GM12874 (cell line): Measurements from ENCODE around the gene CORO2A.

Source experiments
- TF ChIP-seq, protein P1 (sequence below): IDR thresholded peaks from 2 replicates; pipeline ENCODE4 v1.5.1; 2011; ENCODE audit warnings: low read depth, mild to moderate bottlenecking, control low read depth, low read length, moderate library complexity; ENCODE audit not compliant: insufficient read depth

CORO2A gene

GRCh38 chr9:98227883-98228282 is 35.4 kb upstream of the CORO2A start:
- TF ChIP-seq, protein P1, sequence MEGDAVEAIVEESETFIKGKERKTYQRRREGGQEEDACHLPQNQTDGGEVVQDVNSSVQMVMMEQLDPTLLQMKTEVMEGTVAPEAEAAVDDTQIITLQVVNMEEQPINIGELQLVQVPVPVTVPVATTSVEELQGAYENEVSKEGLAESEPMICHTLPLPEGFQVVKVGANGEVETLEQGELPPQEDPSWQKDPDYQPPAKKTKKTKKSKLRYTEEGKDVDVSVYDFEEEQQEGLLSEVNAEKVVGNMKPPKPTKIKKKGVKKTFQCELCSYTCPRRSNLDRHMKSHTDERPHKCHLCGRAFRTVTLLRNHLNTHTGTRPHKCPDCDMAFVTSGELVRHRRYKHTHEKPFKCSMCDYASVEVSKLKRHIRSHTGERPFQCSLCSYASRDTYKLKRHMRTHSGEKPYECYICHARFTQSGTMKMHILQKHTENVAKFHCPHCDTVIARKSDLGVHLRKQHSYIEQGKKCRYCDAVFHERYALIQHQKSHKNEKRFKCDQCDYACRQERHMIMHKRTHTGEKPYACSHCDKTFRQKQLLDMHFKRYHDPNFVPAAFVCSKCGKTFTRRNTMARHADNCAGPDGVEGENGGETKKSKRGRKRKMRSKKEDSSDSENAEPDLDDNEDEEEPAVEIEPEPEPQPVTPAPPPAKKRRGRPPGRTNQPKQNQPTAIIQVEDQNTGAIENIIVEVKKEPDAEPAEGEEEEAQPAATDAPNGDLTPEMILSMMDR: no peak

GRCh38 chr9:98226957-98227356 is 34.5 kb upstream of the CORO2A start:
- TF ChIP-seq, protein P1: no peak

- TF ChIP-seq, protein P1: no peak
These were observed 34.1 kb upstream of the CORO2A start for GRCh38 chr9:98226516-98226915.

- TF ChIP-seq, protein P1: no peak
These were observed 32.6 kb upstream of the CORO2A start for GRCh38 chr9:98225015-98225442.

DNA sequence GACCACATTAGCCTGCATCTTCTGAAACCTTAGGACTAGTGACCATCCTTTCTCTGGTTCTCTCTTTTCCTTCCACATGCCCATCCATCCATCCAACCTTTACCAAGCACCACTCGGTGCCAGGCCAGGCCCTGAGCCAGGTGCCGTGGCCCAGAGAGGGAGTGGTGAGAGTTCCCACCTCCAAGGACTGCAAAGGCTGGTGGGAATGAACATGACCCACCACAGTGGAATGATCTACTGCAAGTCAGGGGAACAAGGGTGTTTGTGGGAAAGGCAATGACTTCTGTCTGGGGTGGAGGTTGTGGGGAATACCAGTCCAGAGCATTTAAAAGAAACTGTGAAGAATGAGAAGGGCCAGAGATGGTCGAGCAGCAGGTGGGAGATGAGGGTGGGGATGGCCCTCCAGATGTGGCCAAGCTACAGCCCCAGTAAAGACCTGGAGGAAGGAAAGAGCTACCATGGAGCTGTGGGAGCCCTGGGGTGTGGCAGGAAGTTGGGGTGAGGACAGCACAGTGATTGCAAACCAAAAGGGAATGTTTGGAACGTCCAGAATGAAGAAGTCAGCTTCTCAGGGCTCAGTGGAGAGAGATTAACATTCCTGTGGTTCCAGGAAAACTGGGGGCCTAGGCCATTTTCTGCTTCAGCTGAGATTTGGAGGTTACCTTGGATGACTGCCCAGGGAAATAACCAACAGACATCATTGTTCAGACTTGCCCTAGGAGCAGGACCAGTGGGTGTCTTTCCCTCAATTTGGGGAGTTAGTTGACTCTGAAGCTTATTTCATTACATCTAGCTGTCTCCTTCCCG is 30.7 kb upstream of the CORO2A start:
- TF ChIP-seq, protein P1: no peak

DNA sequence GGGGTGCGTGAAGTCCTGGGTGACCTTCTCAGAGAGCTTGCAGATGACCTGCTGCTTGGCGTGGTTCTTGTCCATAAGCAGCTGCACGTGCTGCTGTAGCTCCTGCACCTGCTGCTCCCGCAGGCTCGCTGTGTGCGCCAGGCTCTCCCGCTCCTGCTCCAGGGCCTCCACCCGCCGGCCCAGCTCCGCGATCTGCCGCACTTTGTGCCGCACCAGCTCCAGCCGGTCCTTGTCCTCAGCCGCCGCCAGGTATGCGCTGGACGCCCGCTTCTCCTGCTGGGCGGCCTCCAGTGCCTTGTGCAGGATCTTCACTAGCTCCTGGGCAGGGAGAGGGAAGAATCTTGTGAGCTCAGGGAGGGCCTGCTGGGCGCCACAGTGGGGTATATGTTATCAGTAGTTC is 28.5 kb upstream of the CORO2A start:
- TF ChIP-seq, protein P1: no peak

DNA sequence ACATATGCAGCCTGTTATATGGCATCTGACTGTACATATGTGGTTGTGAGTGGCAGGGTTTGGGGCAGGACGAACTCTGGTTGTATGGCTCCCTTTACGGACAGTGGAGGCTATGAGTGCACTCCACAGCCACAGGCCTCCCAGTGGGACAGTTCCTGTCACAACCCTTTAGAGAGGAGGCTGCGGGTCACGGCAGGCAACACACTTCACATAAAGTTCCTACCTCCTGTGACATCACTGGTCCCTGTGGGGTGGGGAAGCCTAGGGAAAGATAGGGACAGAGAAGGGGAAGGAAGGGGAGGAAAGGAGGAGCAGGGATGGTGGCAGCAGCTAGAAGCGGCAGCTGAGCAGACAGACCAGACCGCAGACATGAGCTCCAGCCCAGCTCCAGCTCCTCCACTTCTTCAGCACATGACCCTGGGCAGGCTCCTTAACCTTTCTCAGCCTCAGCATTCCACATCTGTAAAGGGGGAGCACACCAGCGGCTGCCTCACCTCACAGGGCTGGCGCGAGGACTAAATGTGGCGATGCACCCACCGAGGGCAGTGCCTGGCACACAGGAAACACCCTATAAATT is 27.4 kb upstream of the CORO2A start:
- TF ChIP-seq, protein P1: no peak
